OCI-LY7 (cell line): ENCODE data around the gene OSBPL3. TPM values are rescaled to one million over a fixed set of nuclear protein-coding genes. Genes with fewer than 3 reads are reported as not detected.

Source experiments
- BruUV-seq: library from RNA; stranded (reverse); fragments of 400-500 nt; replicated peaks from 2 replicates; lab custom pipeline; 2021; lab: Mats Ljungman, UMichigan
- CTCF ChIA-PET: fragments of 300-600 bp; sonication (Branson Sonifier 250); formaldehyde crosslinking; loops from one replicate; lab custom pipeline; 2022; ENCODE audit warnings: antibody characterized with exemption; ENCODE audit not compliant: unreplicated experiment; lab: Charles Lee
- POLR2A ChIA-PET: fragments of 300-600 bp; sonication (Branson Sonifier 250); formaldehyde crosslinking; loops from one replicate; lab custom pipeline; 2022; ENCODE audit warnings: antibody characterized with exemption; lab: Charles Lee
- DNase-seq: peaks from one replicate; pipeline ENCODE4 v3.0.0-alpha.2; 2015; ENCODE audit warnings: low spot score
- H2AFZ ChIP-seq: fragments of 200-600 bp; sonication (generic), shearing (Covaris generic); 2 replicates; pipeline ENCODE4 v1.6.1; 2014; ENCODE audit warnings: mild to moderate bottlenecking, antibody characterized with exemption, low read length, moderate library complexity
- H3K27ac ChIP-seq: fragments of 200-600 bp; sonication (generic); 2 replicates; pipeline ENCODE4 v1.5.1; 2014; ENCODE audit warnings: mixed run types, low read depth, mild to moderate bottlenecking, moderate library complexity, low read length, inconsistent platforms; ENCODE audit not compliant: poor library complexity, severe bottlenecking
- H3K36me3 ChIP-seq: fragments of 200-600 bp; sonication (generic); 2 replicates; pipeline ENCODE4 v1.6.1; 2014; ENCODE audit warnings: mild to moderate bottlenecking, antibody characterized with exemption, low read length, moderate library complexity, mixed read lengths; ENCODE audit not compliant: insufficient read depth
- H3K4me1 ChIP-seq: fragments of 200-600 bp; sonication (generic); 2 replicates; pipeline ENCODE4 v1.5.1; 2014; ENCODE audit warnings: mild to moderate bottlenecking, low read length; ENCODE audit not compliant: insufficient read depth, poor library complexity, severe bottlenecking
- H3K4me2 ChIP-seq: fragments of 200-600 bp; sonication (generic); 2 replicates; pipeline ENCODE4 v1.6.1; 2014; ENCODE audit warnings: mild to moderate bottlenecking, low read length
- H3K4me3 ChIP-seq: fragments of 200-600 bp; sonication (generic); 2 replicates; pipeline ENCODE4 v1.5.1; 2014; ENCODE audit warnings: mild to moderate bottlenecking, low read depth, low read length; ENCODE audit not compliant: poor library complexity, severe bottlenecking
- H3K79me2 ChIP-seq: fragments of 200-600 bp; sonication (generic); 2 replicates; pipeline ENCODE4 v1.6.1; 2016; ENCODE audit warnings: low read depth, mild to moderate bottlenecking, low read length, moderate library complexity, mixed read lengths; ENCODE audit not compliant: insufficient read depth
- H3K9me2 ChIP-seq: fragments of 200-600 bp; sonication (generic); 2 replicates; pipeline ENCODE4 v1.6.1; 2016; ENCODE audit warnings: mild to moderate bottlenecking, low read length, mixed read lengths; ENCODE audit not compliant: insufficient read depth
- H3K9me3 ChIP-seq: fragments of 200-600 bp; sonication (generic); 2 replicates; pipeline ENCODE4 v1.6.1; 2014; ENCODE audit warnings: mild to moderate bottlenecking, mixed run types, low read length, mixed read lengths
- H4K20me1 ChIP-seq: fragments of 200-600 bp; sonication (generic); 2 replicates; pipeline ENCODE4 v1.6.1; 2014; ENCODE audit warnings: mild to moderate bottlenecking, antibody characterized with exemption, low read length, moderate library complexity, mixed read lengths; ENCODE audit not compliant: insufficient read depth
- EZH2phosphoT487 ChIP-seq: fragments of 200-600 bp; sonication (generic); IDR thresholded peaks from 2 replicates; pipeline ENCODE4 v1.6.1; 2018; ENCODE audit warnings: low read depth, borderline replicate concordance, mild to moderate bottlenecking, mixed run types, antibody characterized with exemption, low read length, moderate library complexity, mixed read lengths
- intact Hi-C: fragments of 100-400 bp; cut with micrococcal nuclease; formaldehyde crosslinking; loops from one replicate; pipeline ENCODE4 v1.10.0; 2022; ENCODE audit not compliant: unreplicated experiment
- total RNA-seq, 2 experiments: library from RNA; depleted of rRNA in 1 of 2; stranded (reverse); fragments of >200 nt in 1 of 2; shearing (Covaris generic) in 1 of 2; gene quantifications; 2 replicates each; pipeline ENCODE4 v1.2.3, GENCODE V29; 2014 to 2022
- TF ChIP-seq, protein P1 (sequence below): fragments of 200-600 bp; sonication (generic); conservative IDR thresholded peaks from 2 replicates; pipeline ENCODE4 v1.5.1; 2014; ENCODE audit warnings: mild to moderate bottlenecking, antibody characterized with exemption, low read length, moderate library complexity, mixed read lengths

Gene OSBPL3
- total RNA-seq, 2 experiments from 2014 or later: 28.7 to 79.9 TPM

DNA sequence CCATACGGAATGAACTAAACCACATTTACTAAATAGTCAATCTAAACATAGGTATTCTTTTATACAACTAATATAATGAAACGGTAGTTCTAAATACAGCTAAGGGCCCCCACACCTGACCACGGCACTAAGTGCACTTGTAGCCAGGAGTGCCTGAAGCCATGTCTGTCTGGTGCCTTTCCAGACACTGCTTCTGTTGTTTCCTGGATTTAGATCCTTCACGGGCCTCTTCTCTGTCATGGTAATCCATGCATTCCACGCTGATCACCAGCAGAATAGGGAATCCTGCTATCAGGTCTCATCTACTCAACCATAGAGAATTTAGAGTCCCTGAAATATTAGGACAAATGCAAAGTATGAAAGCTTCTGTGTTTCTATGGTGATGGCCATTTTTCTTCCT lies 37.8 kb downstream of the OSBPL3 start:
- intact Hi-C loops: no loop called here
- Histone ChIP-seq H3K9me2 (no peaks in the 10 kb centered on the region), H3K79me2 (peaks cover 97% of the 10 kb centered on the region), H4K20me1 (peaks cover 13% of the 10 kb centered on the region; the same call in 1 of the 2 replicates), H3K4me2 (0 out of 2 replicates have a peak overlapping the region, but pooled peaks have one; percentile 3), H3K27ac (no peak overlapping the region), H2AFZ (no peak overlapping the region), H3K4me1 (peaks cover 40% of the 10 kb centered on the region), H3K9me3 (peaks cover 14% of the 10 kb centered on the region), H3K36me3 (peaks cover 37% of the 10 kb centered on the region), H3K4me3 (no peak overlapping the region)
- POLR2A ChIA-PET: interaction anchor here (1.3 kb wide), 1 partner anchor 9 kb away, joined by 6 read pairs; no protein-coding TSS in a partner anchor
- TF ChIP-seq, protein P1, sequence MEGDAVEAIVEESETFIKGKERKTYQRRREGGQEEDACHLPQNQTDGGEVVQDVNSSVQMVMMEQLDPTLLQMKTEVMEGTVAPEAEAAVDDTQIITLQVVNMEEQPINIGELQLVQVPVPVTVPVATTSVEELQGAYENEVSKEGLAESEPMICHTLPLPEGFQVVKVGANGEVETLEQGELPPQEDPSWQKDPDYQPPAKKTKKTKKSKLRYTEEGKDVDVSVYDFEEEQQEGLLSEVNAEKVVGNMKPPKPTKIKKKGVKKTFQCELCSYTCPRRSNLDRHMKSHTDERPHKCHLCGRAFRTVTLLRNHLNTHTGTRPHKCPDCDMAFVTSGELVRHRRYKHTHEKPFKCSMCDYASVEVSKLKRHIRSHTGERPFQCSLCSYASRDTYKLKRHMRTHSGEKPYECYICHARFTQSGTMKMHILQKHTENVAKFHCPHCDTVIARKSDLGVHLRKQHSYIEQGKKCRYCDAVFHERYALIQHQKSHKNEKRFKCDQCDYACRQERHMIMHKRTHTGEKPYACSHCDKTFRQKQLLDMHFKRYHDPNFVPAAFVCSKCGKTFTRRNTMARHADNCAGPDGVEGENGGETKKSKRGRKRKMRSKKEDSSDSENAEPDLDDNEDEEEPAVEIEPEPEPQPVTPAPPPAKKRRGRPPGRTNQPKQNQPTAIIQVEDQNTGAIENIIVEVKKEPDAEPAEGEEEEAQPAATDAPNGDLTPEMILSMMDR: no peak
- TF ChIP-seq EZH2phosphoT487: no peak
- CTCF ChIA-PET: no interaction called here
- no TSS peak for BruUV-seq
- DNase-seq: no peak

DNA sequence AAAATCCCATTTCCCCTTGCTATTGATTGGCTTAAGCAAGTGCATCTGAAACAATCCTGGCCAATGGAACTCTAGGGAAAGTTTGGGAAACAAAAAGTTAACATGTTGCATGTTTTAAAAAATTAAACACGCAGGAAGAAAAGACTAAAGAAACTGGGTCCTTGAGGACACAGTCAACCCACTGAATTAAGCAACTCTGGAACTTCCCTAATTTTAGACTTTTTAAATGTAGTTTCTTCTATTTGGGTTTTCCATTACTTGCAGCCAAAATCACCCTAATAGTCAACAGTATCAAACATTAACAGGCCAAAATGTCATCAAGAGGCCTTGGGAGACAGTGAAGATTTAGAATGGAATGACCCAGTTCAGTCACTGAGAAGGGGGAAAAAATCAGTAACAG lies 40.6 kb downstream of the OSBPL3 start:
- TF ChIP-seq EZH2phosphoT487: no peak
- TF ChIP-seq, protein P1: no peak
- H3K4me3 ChIP-seq: no peak overlapping the region
- CTCF ChIA-PET: no interaction called here
- H3K79me2 ChIP-seq: peaks cover 97% of the 10 kb centered on the region
- BruUV-seq: no TSS peak
- peaks cover 66% of the 10 kb centered on the region for H3K4me1 ChIP-seq
- H3K27ac ChIP-seq: no peak overlapping the region
- H3K36me3 ChIP-seq: peaks cover 34% of the 10 kb centered on the region
- intact Hi-C loops: no loop called here
- no peaks in the 10 kb centered on the region for H4K20me1 ChIP-seq
- no peak overlapping the region for H3K4me2 ChIP-seq
- POLR2A ChIA-PET: interaction anchor here (1.4 to 1.7 kb wide), 2 partner anchors 9 to 44 kb away, joined by 5 read pairs; no protein-coding TSS in a partner anchor
- H3K9me2 ChIP-seq: no peaks in the 10 kb centered on the region
- H2AFZ ChIP-seq: no peak overlapping the region
- no peak for DNase-seq
- H3K9me3 ChIP-seq: peaks cover 19% of the 10 kb centered on the region

DNA sequence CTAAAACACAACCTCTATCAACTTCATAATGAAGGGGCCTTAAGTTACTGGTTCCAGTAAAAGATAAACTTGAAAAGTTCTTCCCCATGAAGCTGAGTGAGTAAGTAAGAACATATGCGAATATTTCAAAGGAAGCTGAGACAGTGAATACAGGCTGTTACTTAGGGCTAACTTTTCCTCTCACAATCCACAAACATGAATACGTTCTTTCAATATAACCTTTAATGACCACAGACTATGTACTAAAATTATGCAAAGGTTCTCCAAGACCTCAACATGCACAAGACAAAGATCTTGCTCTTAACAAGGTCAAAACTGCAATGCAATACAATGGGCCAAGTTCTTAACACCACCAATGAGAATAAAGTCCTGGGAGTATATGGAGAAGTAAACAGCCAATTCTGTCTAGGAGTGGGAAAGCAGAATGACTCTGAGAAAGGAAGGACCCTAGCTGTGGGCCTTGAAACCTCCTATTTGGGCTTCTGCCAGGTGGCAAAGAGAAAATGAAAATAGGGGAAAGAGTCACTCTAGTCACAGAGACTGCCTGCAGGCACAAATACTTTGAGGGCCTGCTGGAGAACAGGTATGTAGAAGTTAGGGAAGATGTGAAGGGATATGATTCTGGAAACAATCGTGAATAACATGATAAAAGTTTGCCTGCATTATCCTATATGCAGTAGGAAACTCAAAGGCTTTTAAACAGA lies 43.7 kb downstream of the OSBPL3 start:
- Histone ChIP-seq H3K79me2 (peaks cover 94% of the 10 kb centered on the region), H3K27ac (peak overlapping the region; percentile 27), H3K4me2 (peak overlapping the region; percentile 31), H3K9me2 (no peaks in the 10 kb centered on the region), H3K9me3 (peaks cover 19% of the 10 kb centered on the region), H2AFZ (no peak overlapping the region), H4K20me1 (peaks cover 13% of the 10 kb centered on the region; the same call in 1 of the 2 replicates), H3K36me3 (peaks cover 41% of the 10 kb centered on the region), H3K4me1 (peaks cover 82% of the 10 kb centered on the region), H3K4me3 (no peak overlapping the region)
- DNase-seq: no peak
- no TSS peak for BruUV-seq
- TF ChIP-seq, protein P1: no peak
- TF ChIP-seq EZH2phosphoT487: no peak
- ChIA-PET POLR2A (interaction anchor here (0.7 to 2.5 kb wide), 3 partner anchors 11 to 25 kb away, joined by 3 to 10 read pairs (median 3); no protein-coding TSS in a partner anchor), CTCF (no interaction called here)
- intact Hi-C loops: loop anchor here (2.0 kb wide), 1 partner anchor 27 kb away; no protein-coding TSS in a partner anchor
